ENCODE results near the gene TMEM42.

Gene TMEM42

GRCh38 chr3:44870375-44871061 is 8.8 kb downstream of the TMEM42 start:
- H3K27ac ChIP-seq (ENCODE audit: low read depth in 2 of 2, low read length in 2 of 2), result no peak overlapping the region
- no peaks in the 10 kb centered on the region for H3K27me3 ChIP-seq (ENCODE audit: control insufficient read depth in 2 of 2, insufficient read depth in 2 of 2, low read length in 2 of 2)
- no peak overlapping the region for H3K4me3 ChIP-seq (ENCODE audit: low read length in 2 of 2)

DNA sequence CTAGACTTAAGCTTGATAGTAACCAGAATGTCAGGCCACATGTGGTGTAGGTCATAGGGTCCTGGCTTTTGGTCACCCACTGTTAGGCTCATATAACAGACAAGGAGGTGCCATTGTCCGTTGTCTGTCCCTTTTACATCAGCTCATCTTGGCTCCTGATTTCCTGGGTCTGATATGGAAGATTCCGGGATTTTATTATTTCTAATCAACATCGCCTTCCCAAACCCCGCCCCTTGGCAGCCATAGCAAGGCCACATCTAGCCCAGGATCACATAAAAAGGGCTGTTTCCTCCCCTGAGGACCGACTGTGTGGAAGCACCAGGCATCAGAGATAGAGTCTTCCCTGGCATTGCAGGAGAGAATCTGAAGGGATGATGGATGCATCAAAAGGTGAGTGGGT is 12.6 kb downstream of the TMEM42 start, which contains the start of gene TGM4:
TSS of gene TGM4 (plus strand) at position 301 of the 400 bp plus-strand sequence. CDS start at position 372, 71 bp downstream.
- peaks cover 0 to 8% of the 10 kb centered on the region in 2 donors for H3K4me1 ChIP-seq (ENCODE audit: control insufficient read depth in 2 of 2, insufficient read depth in 2 of 2, low read length in 2 of 2)
- no peaks in the 10 kb centered on the region for H3K36me3 ChIP-seq (ENCODE audit: control insufficient read depth in 2 of 2, insufficient read depth in 2 of 2, low read length in 2 of 2)
- no peaks in the 10 kb centered on the region for H3K27me3 ChIP-seq (ENCODE audit: control insufficient read depth in 2 of 2, insufficient read depth in 2 of 2, low read length in 2 of 2)
- H3K27ac ChIP-seq (ENCODE audit: low read depth in 2 of 2, low read length in 2 of 2), result no peak within 1 kb of the TSS
- no peak within 1 kb of the TSS for H3K9ac ChIP-seq (ENCODE audit: low read depth in 1 of 2, low read length in 2 of 2)
- H3K4me3 ChIP-seq (ENCODE audit: low read length in 2 of 2), result no peak within 1 kb of the TSS
- H3K9me3 ChIP-seq (ENCODE audit: control insufficient read depth in 2 of 2, low read length in 2 of 2), result no peaks in the 10 kb centered on the region

More at GRCh38 chr3:44870375-44871061, 8.8 kb downstream of the TMEM42 start:
- Histone ChIP-seq H3K9ac (ENCODE audit: low read depth in 1 of 2, low read length in 2 of 2) (no peak overlapping the region), H3K4me1 (ENCODE audit: control insufficient read depth in 2 of 2, insufficient read depth in 2 of 2, low read length in 2 of 2) (peaks cover 2 to 8% of the 10 kb centered on the region in 2 donors), H3K36me3 (ENCODE audit: control insufficient read depth in 2 of 2, insufficient read depth in 2 of 2, low read length in 2 of 2) (peaks cover 0 to 5% of the 10 kb centered on the region in 2 donors), H3K9me3 (ENCODE audit: control insufficient read depth in 2 of 2, low read length in 2 of 2) (no peaks in the 10 kb centered on the region)

DNA sequence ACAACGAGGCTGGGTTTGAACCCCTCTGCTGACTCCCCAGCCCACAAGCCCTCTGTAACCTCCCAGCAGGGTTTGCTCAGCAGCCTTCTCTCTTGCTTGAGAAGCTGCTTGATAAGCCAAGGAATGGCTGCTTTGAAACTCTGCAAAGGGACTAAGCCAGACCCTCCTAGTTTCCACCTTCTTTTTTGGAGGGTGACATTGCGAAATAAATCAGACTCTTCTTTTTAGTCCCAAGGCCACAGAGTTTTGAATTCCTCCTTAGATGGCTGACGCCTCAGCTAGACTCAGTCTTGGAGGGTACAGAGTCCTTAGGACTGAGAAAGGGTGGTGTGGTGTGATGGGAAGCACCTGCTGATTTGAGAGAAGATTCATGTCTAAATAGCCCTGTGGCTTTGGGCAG is 13.9 kb downstream of the TMEM42 start:
- H3K36me3 ChIP-seq (ENCODE audit: control insufficient read depth in 2 of 2, insufficient read depth in 2 of 2, low read length in 2 of 2), result no peaks in the 10 kb centered on the region
- no peak overlapping the region for H3K4me3 ChIP-seq (ENCODE audit: low read length in 2 of 2)
- H3K27me3 ChIP-seq (ENCODE audit: control insufficient read depth in 2 of 2, insufficient read depth in 2 of 2, low read length in 2 of 2), result no peaks in the 10 kb centered on the region
- no peak overlapping the region for H3K27ac ChIP-seq (ENCODE audit: low read depth in 2 of 2, low read length in 2 of 2)
- H3K9ac ChIP-seq (ENCODE audit: low read depth in 1 of 2, low read length in 2 of 2), result no peak overlapping the region
- no peaks in the 10 kb centered on the region for H3K9me3 ChIP-seq (ENCODE audit: control insufficient read depth in 2 of 2, low read length in 2 of 2)
- H3K4me1 ChIP-seq (ENCODE audit: control insufficient read depth in 2 of 2, insufficient read depth in 2 of 2, low read length in 2 of 2), result peaks cover 0 to 3% of the 10 kb centered on the region in 2 donors

GRCh38 chr3:44877333-44877732 is 15.6 kb downstream of the TMEM42 start:
- Histone ChIP-seq H3K9me3 (ENCODE audit: control insufficient read depth in 2 of 2, low read length in 2 of 2) (no peaks in the 10 kb centered on the region), H3K4me3 (ENCODE audit: low read length in 2 of 2) (no peak overlapping the region), H3K4me1 (ENCODE audit: control insufficient read depth in 2 of 2, insufficient read depth in 2 of 2, low read length in 2 of 2) (no peaks in the 10 kb centered on the region), H3K36me3 (ENCODE audit: control insufficient read depth in 2 of 2, insufficient read depth in 2 of 2, low read length in 2 of 2) (no peaks in the 10 kb centered on the region), H3K9ac (ENCODE audit: low read depth in 1 of 2, low read length in 2 of 2) (no peak overlapping the region), H3K27me3 (ENCODE audit: control insufficient read depth in 2 of 2, insufficient read depth in 2 of 2, low read length in 2 of 2) (no peaks in the 10 kb centered on the region), H3K27ac (ENCODE audit: low read depth in 2 of 2, low read length in 2 of 2) (no peak overlapping the region)

DNA sequence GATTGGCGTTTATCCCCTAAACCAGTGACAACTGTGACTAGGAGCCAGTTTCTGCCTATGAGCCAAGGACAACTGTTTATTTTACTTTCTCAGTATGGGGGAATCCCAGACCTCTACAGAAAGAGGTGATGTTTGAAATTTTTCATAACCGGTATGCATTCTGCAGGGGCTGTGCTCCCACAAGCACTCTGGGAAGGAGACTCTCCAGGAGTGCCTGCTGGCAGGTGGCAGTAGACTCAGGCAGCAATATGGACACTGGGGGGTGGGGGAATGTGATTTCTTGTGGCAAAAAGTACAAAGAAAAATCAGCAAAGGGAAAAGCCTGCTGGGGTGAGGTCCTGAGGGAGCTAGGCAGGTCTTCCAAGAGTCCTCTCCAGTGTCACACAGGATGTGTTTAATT is 18.6 kb downstream of the TMEM42 start:
- Histone ChIP-seq H3K9ac (ENCODE audit: low read depth in 1 of 2, low read length in 2 of 2) (no peak overlapping the region), H3K36me3 (ENCODE audit: control insufficient read depth in 2 of 2, insufficient read depth in 2 of 2, low read length in 2 of 2) (no peaks in the 10 kb centered on the region), H3K27me3 (ENCODE audit: control insufficient read depth in 2 of 2, insufficient read depth in 2 of 2, low read length in 2 of 2) (peaks cover 2 to 3% of the 10 kb centered on the region in 2 donors), H3K4me1 (ENCODE audit: control insufficient read depth in 2 of 2, insufficient read depth in 2 of 2, low read length in 2 of 2) (no peaks in the 10 kb centered on the region), H3K4me3 (ENCODE audit: low read length in 2 of 2) (no peak overlapping the region), H3K9me3 (ENCODE audit: control insufficient read depth in 2 of 2, low read length in 2 of 2) (no peaks in the 10 kb centered on the region), H3K27ac (ENCODE audit: low read depth in 2 of 2, low read length in 2 of 2) (no peak overlapping the region)

DNA sequence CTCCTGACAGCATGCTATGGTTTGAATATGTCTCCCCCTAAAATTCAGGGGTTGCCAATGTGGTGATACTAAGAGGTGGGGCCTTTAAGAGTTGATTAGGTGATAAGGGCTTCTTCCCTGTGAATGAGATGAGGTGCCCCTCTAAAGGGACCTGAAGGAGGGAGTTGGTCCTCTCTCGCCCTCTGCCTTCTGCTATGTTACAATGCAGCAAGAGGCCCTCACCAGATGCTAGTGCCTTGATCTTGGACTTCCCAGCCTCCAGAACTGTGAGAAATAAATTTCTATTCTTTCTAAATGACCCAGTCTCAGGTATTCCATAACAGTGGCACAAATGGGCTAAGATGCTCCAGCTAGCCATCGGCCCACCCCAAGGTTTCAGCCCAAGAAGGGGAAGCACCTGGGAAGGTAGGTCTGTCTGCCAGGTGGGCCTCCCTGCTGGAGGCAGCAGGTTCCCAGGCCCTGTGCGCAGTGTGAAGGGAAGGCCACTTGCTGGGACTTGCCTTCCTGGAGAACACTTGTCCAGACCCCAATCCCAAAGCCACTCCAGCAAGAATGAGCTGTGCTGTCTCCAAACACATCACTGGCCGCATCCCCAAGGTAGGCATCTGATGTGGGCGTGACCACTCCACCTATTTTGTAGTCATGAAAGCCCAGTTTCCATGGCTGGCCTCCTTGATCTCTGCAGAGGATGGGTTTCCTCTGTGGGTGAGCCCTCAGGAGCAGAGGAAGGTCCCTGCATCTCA is 21.7 kb downstream of the TMEM42 start:
- no peak overlapping the region for H3K9ac ChIP-seq (ENCODE audit: low read depth in 1 of 2, low read length in 2 of 2)
- no peak overlapping the region for H3K27ac ChIP-seq (ENCODE audit: low read depth in 2 of 2, low read length in 2 of 2)
- no peak overlapping the region for H3K4me3 ChIP-seq (ENCODE audit: low read length in 2 of 2)
- H3K36me3 ChIP-seq (ENCODE audit: control insufficient read depth in 2 of 2, insufficient read depth in 2 of 2, low read length in 2 of 2), result no peaks in the 10 kb centered on the region
- no peaks in the 10 kb centered on the region for H3K4me1 ChIP-seq (ENCODE audit: control insufficient read depth in 2 of 2, insufficient read depth in 2 of 2, low read length in 2 of 2)
- no peaks in the 10 kb centered on the region for H3K9me3 ChIP-seq (ENCODE audit: control insufficient read depth in 2 of 2, low read length in 2 of 2)
- peaks cover 2 to 3% of the 10 kb centered on the region in 2 donors for H3K27me3 ChIP-seq (ENCODE audit: control insufficient read depth in 2 of 2, insufficient read depth in 2 of 2, low read length in 2 of 2)

GRCh38 chr3:44883999-44884431 is 22.3 kb downstream of the TMEM42 start:
- H3K4me1 ChIP-seq (ENCODE audit: control insufficient read depth in 2 of 2, insufficient read depth in 2 of 2, low read length in 2 of 2), result no peaks in the 10 kb centered on the region
- no peaks in the 10 kb centered on the region for H3K36me3 ChIP-seq (ENCODE audit: control insufficient read depth in 2 of 2, insufficient read depth in 2 of 2, low read length in 2 of 2)
- no peak overlapping the region for H3K4me3 ChIP-seq (ENCODE audit: low read length in 2 of 2)
- H3K9ac ChIP-seq (ENCODE audit: low read depth in 1 of 2, low read length in 2 of 2), result no peak overlapping the region
- H3K9me3 ChIP-seq (ENCODE audit: control insufficient read depth in 2 of 2, low read length in 2 of 2), result no peaks in the 10 kb centered on the region
- H3K27ac ChIP-seq (ENCODE audit: low read depth in 2 of 2, low read length in 2 of 2), result no peak overlapping the region
- peaks cover 2 to 3% of the 10 kb centered on the region in 2 donors for H3K27me3 ChIP-seq (ENCODE audit: control insufficient read depth in 2 of 2, insufficient read depth in 2 of 2, low read length in 2 of 2)

DNA sequence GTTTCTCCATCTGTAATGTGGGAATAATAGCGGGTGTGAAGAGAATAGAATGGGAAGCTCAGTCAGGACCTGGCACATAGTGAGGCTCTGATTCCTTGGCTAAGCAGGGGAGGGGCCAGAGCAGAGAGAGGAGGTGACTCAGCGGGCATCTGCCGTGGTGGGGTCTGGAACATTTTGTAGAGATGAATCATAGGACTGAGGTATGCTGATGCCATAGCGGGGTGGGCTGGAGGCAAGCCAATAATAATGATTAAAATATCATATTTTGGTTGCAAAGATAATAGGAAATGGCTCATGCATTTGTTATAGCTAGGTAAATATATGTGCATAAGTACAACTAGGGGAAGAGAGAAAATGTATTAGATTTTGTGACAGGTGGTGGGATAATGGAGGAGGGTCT is 23.9 kb downstream of the TMEM42 start:
- Histone ChIP-seq H3K9me3 (ENCODE audit: control insufficient read depth in 2 of 2, low read length in 2 of 2) (no peaks in the 10 kb centered on the region), H3K4me3 (ENCODE audit: low read length in 2 of 2) (no peak overlapping the region), H3K9ac (ENCODE audit: low read depth in 1 of 2, low read length in 2 of 2) (no peak overlapping the region), H3K27ac (ENCODE audit: low read depth in 2 of 2, low read length in 2 of 2) (no peak overlapping the region), H3K36me3 (ENCODE audit: control insufficient read depth in 2 of 2, insufficient read depth in 2 of 2, low read length in 2 of 2) (no peaks in the 10 kb centered on the region), H3K4me1 (ENCODE audit: control insufficient read depth in 2 of 2, insufficient read depth in 2 of 2, low read length in 2 of 2) (no peaks in the 10 kb centered on the region), H3K27me3 (ENCODE audit: control insufficient read depth in 2 of 2, insufficient read depth in 2 of 2, low read length in 2 of 2) (peaks cover 2 to 3% of the 10 kb centered on the region in 2 donors)

- Histone ChIP-seq H3K27me3 (ENCODE audit: control insufficient read depth in 2 of 2, insufficient read depth in 2 of 2, low read length in 2 of 2) (peaks cover 2 to 3% of the 10 kb centered on the region in 2 donors), H3K4me1 (ENCODE audit: control insufficient read depth in 2 of 2, insufficient read depth in 2 of 2, low read length in 2 of 2) (no peaks in the 10 kb centered on the region), H3K9me3 (ENCODE audit: control insufficient read depth in 2 of 2, low read length in 2 of 2) (no peaks in the 10 kb centered on the region), H3K4me3 (ENCODE audit: low read length in 2 of 2) (no peak overlapping the region), H3K9ac (ENCODE audit: low read depth in 1 of 2, low read length in 2 of 2) (no peak overlapping the region), H3K36me3 (ENCODE audit: control insufficient read depth in 2 of 2, insufficient read depth in 2 of 2, low read length in 2 of 2) (no peaks in the 10 kb centered on the region), H3K27ac (ENCODE audit: low read depth in 2 of 2, low read length in 2 of 2) (no peak overlapping the region)
Measured at GRCh38 chr3:44886561-44886960, 24.8 kb downstream of the TMEM42 start.

DNA sequence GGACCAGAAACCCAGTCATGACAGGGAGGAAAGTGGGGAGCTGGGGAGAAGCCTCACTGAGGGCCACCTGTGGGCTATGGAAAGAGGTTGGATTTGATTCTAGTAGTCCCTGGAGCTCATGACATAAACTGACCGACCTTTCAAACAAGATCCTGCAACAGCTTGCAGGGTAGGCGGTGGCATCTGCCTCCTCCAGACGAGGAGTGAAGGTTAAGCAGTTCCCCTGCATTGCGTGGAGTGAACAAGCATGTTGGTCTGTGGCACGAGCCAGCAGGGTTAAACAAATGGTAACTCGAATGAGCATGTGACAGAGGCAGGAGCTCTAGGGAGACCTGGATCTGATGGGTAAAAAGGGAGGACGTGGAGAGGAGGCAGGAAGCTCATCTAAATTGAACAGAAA is 25.4 kb downstream of the TMEM42 start:
- H3K27me3 ChIP-seq (ENCODE audit: control insufficient read depth in 2 of 2, insufficient read depth in 2 of 2, low read length in 2 of 2), result peaks cover 2 to 3% of the 10 kb centered on the region in 2 donors
- no peaks in the 10 kb centered on the region for H3K36me3 ChIP-seq (ENCODE audit: control insufficient read depth in 2 of 2, insufficient read depth in 2 of 2, low read length in 2 of 2)
- no peak overlapping the region for H3K9ac ChIP-seq (ENCODE audit: low read depth in 1 of 2, low read length in 2 of 2)
- H3K9me3 ChIP-seq (ENCODE audit: control insufficient read depth in 2 of 2, low read length in 2 of 2), result no peaks in the 10 kb centered on the region
- H3K4me1 ChIP-seq (ENCODE audit: control insufficient read depth in 2 of 2, insufficient read depth in 2 of 2, low read length in 2 of 2), result no peaks in the 10 kb centered on the region
- no peak overlapping the region for H3K4me3 ChIP-seq (ENCODE audit: low read length in 2 of 2)
- H3K27ac ChIP-seq (ENCODE audit: low read depth in 2 of 2, low read length in 2 of 2), result no peak overlapping the region

All from mucosa of rectum (tissue), 2 donors.